HEK293 (cell line): ENCODE results near the gene PHF14.

Source experiments
- CTCF ChIA-PET: fragments of 350-600 bp; formaldehyde crosslinking; extraction: SDS; loops from one replicate; lab custom pipeline; 2021; ENCODE audit warnings: antibody characterized with exemption; lab: Yijun Ruan, JAX
- POLR2A ChIA-PET: fragments of 300-600 bp; formaldehyde crosslinking; extraction: SDS; loops from one replicate; lab custom pipeline; 2020; ENCODE audit warnings: antibody characterized with exemption, inconsistent platforms; lab: Yijun Ruan, JAX
- H3K27ac ChIP-seq: fragments of 200-500 bp; sonication (Bioruptor generic); 2 replicates; pipeline ENCODE4 v1.5.1; 2014; ENCODE audit warnings: low read depth, low read length, control low read depth, inconsistent platforms; ENCODE audit errors: extremely low read depth
- H3K36me3 ChIP-seq, 2 experiments: fragments of 200-500 bp in 1 of 2; sonication (Bioruptor generic) in 1 of 2; 1 replicate in 1 of 2; 2 replicates in 1 of 2; pipeline ENCODE4 v1.5.1; 2014 to 2017; ENCODE audit warnings: inconsistent platforms in 2 of 2, low read length in 2 of 2; ENCODE audit not compliant: control insufficient read depth in 2 of 2, insufficient read depth in 1 of 2
- H3K4me1 ChIP-seq: fragments of 200-500 bp; sonication (Bioruptor generic); 2 replicates; pipeline ENCODE4 v1.5.1; 2014; ENCODE audit warnings: mild to moderate bottlenecking, low read length, inconsistent platforms; ENCODE audit not compliant: control insufficient read depth, insufficient read depth
- H3K4me3 ChIP-seq: 2 replicates; pipeline ENCODE4 v1.5.1; 2011; ENCODE audit warnings: low read depth, mild to moderate bottlenecking, control low read depth, low read length, moderate library complexity
- H3K9me3 ChIP-seq: fragments of 200-500 bp; sonication (Bioruptor generic); 2 replicates; pipeline ENCODE4 v1.5.1; 2014; ENCODE audit warnings: low read depth, low read length, inconsistent platforms; ENCODE audit not compliant: control insufficient read depth, insufficient read depth
- CTCF ChIP-seq: fragments of 450-650 bp; formaldehyde crosslinking; IDR thresholded peaks from 2 replicates; pipeline ENCODE4 v1.5.1; 2016; ENCODE audit warnings: missing biosample characterization, missing genetic modification characterization
- KLF10 ChIP-seq: fragments of 450-650 bp; IDR thresholded peaks from 2 replicates; pipeline ENCODE4 v1.5.1; 2018; ENCODE audit warnings: missing biosample characterization, mild to moderate bottlenecking, missing genetic modification characterization
- KLF7 ChIP-seq: fragments of 450-650 bp; formaldehyde crosslinking; IDR thresholded peaks from 2 replicates; pipeline ENCODE4 v1.5.1; 2016; ENCODE audit warnings: missing biosample characterization, missing genetic modification characterization, borderline replicate concordance
- SCRT2 ChIP-seq: fragments of 450-650 bp; formaldehyde crosslinking; IDR thresholded peaks from 2 replicates; pipeline ENCODE4 v1.5.1; 2016; ENCODE audit warnings: missing biosample characterization, missing genetic modification characterization
- SETDB1 ChIP-seq: IDR thresholded peaks from one replicate; pipeline ENCODE4 v1.6.1; 2017; ENCODE audit warnings: mild to moderate bottlenecking, low read length, moderate library complexity, mixed read lengths; ENCODE audit not compliant: insufficient read length
- TRIM28 ChIP-seq: IDR thresholded peaks from 2 replicates; pipeline ENCODE4 v1.6.1; 2011; ENCODE audit warnings: low read length, control low read depth, borderline replicate concordance
- ZBTB10 ChIP-seq: fragments of 450-650 bp; formaldehyde crosslinking; IDR thresholded peaks from 2 replicates; pipeline ENCODE4 v1.5.1; 2016; ENCODE audit warnings: missing biosample characterization, missing genetic modification characterization
- ZBTB11 ChIP-seq: fragments of 450-650 bp; formaldehyde crosslinking; conservative IDR thresholded peaks from 2 replicates; pipeline ENCODE4 v1.5.1; 2016; ENCODE audit warnings: low read depth, missing biosample characterization, missing genetic modification characterization
- ZBTB48 ChIP-seq: fragments of 450-650 bp; formaldehyde crosslinking; IDR thresholded peaks from 2 replicates; pipeline ENCODE4 v1.5.1; 2016; ENCODE audit warnings: missing biosample characterization, missing genetic modification characterization
- ZBTB6 ChIP-seq: fragments of 450-650 bp; formaldehyde crosslinking; IDR thresholded peaks from 2 replicates; pipeline ENCODE4 v1.5.1; 2017; ENCODE audit warnings: missing biosample characterization, missing genetic modification characterization
- ZFHX2 ChIP-seq: fragments of 450-650 bp; formaldehyde crosslinking; conservative IDR thresholded peaks from 2 replicates; pipeline ENCODE4 v1.5.1; 2016; ENCODE audit warnings: missing biosample characterization, missing genetic modification characterization
- ZNF132 ChIP-seq: fragments of 450-650 bp; formaldehyde crosslinking; IDR thresholded peaks from 2 replicates; pipeline ENCODE4 v1.5.1; 2017; ENCODE audit warnings: missing biosample characterization, missing genetic modification characterization, borderline replicate concordance
- ZNF148 ChIP-seq: fragments of 450-650 bp; formaldehyde crosslinking; IDR thresholded peaks from 2 replicates; pipeline ENCODE4 v1.5.0; 2017; ENCODE audit warnings: missing biosample characterization, missing genetic modification characterization, borderline replicate concordance
- ZNF214 ChIP-seq: fragments of 450-650 bp; formaldehyde crosslinking; IDR thresholded peaks from 2 replicates; pipeline ENCODE4 v1.5.1; 2017; ENCODE audit warnings: missing biosample characterization, mild to moderate bottlenecking, missing genetic modification characterization, borderline replicate concordance
- ZNF223 ChIP-seq: fragments of 450-650 bp; formaldehyde crosslinking; IDR thresholded peaks from 2 replicates; pipeline ENCODE4 v1.5.1; 2016; ENCODE audit warnings: missing biosample characterization, missing genetic modification characterization
- ZNF23 ChIP-seq: fragments of 450-650 bp; formaldehyde crosslinking; IDR thresholded peaks from 2 replicates; pipeline ENCODE4 v1.5.1; 2016; ENCODE audit warnings: missing biosample characterization, missing genetic modification characterization, borderline replicate concordance
- ZNF292 ChIP-seq: fragments of 450-650 bp; formaldehyde crosslinking; IDR thresholded peaks from 2 replicates; pipeline ENCODE4 v1.5.1; 2016; ENCODE audit warnings: low read depth, missing biosample characterization, missing genetic modification characterization, borderline replicate concordance
- ZNF354C ChIP-seq: fragments of 450-650 bp; formaldehyde crosslinking; IDR thresholded peaks from 2 replicates; pipeline ENCODE4 v1.5.1; 2016; ENCODE audit warnings: missing biosample characterization, missing genetic modification characterization, low read depth, borderline replicate concordance
- ZNF544 ChIP-seq: fragments of 450-650 bp; formaldehyde crosslinking; IDR thresholded peaks from 2 replicates; pipeline ENCODE4 v1.5.0; 2017; ENCODE audit warnings: missing biosample characterization, missing genetic modification characterization
- ZNF549 ChIP-seq: fragments of 450-650 bp; IDR thresholded peaks from 2 replicates; pipeline ENCODE4 v1.5.1; 2018; ENCODE audit warnings: missing biosample characterization, missing genetic modification characterization, mild to moderate bottlenecking, inconsistent platforms, moderate library complexity
- ZNF561 ChIP-seq: fragments of 450-650 bp; IDR thresholded peaks from 2 replicates; pipeline ENCODE4 v1.5.1; 2018; ENCODE audit warnings: missing biosample characterization, missing genetic modification characterization, borderline replicate concordance
- ZNF621 ChIP-seq: fragments of 450-650 bp; formaldehyde crosslinking; IDR thresholded peaks from 2 replicates; pipeline ENCODE4 v1.5.1; 2017; ENCODE audit warnings: missing biosample characterization, missing genetic modification characterization
- ZNF664 ChIP-seq: fragments of 450-650 bp; formaldehyde crosslinking; IDR thresholded peaks from 2 replicates; pipeline ENCODE4 v1.5.1; 2016; ENCODE audit warnings: missing biosample characterization, missing genetic modification characterization
- ZNF837 ChIP-seq: fragments of 450-650 bp; formaldehyde crosslinking; IDR thresholded peaks from 2 replicates; pipeline ENCODE4 v1.5.1; 2016; ENCODE audit warnings: missing biosample characterization, missing genetic modification characterization
- ZXDB ChIP-seq: fragments of 450-650 bp; formaldehyde crosslinking; IDR thresholded peaks from 2 replicates; pipeline ENCODE4 v1.5.1; 2016; ENCODE audit warnings: missing biosample characterization, missing genetic modification characterization

Gene PHF14

GRCh38 chr7:10973061-10973941 is at the start of gene PHF14:
Gene PHF14 (plus strand): TSS chr7:10973872. CDS start chr7:10974324, 452 bp downstream.
- Histone ChIP-seq H3K36me3 (peaks cover 0 to 6% of the 10 kb centered on the region in 2 experiments; a peak in 1 of 3 replicates), H3K4me1 (no peaks in the 10 kb centered on the region), H3K27ac (peak within 1 kb of the TSS; percentile 55), H3K9me3 (no peaks in the 10 kb centered on the region), H3K4me3 (peak within 1 kb of the TSS; percentile 78)
- ChIA-PET CTCF (interaction anchor here (0.6 kb wide), 1 partner anchor 288 kb away, joined by 3 read pairs; no protein-coding TSS in a partner anchor), POLR2A (interaction anchor here (0.7 to 1.3 kb wide), 3 partner anchors 12 to 46 kb away, joined by 3 to 8 read pairs (median 3); a partner anchor contains a TSS)
- TF ChIP-seq ZNF214 (tag by site-specific recombination) (no peak), ZNF549 (tag by site-specific recombination) (no peak), ZNF664 (no peak), ZNF354C (no peak), ZNF292 (no peak), ZXDB (tag by site-specific recombination) (0 out of 2 replicates have a peak, but pooled peaks have one; percentile 33), CTCF (tag by site-specific recombination) (no peak), ZNF837 (tag by site-specific recombination) (no peak), ZNF132 (no peak), ZFHX2 (tag by site-specific recombination) (peak; percentile 34; the same call in 1 of the 2 replicates), ZNF223 (no peak), TRIM28 (no peak), ZNF544 (no peak), ZBTB11 (tag by site-specific recombination) (peak; percentile 55), KLF7 (tag by site-specific recombination) (no peak), ZNF561 (tag by site-specific recombination) (0 out of 2 replicates have a peak, but pooled peaks have one; percentile 27), ZNF621 (tag by site-specific recombination) (no peak), KLF10 (tag by site-specific recombination) (no peak), ZBTB6 (tag by site-specific recombination) (0 out of 2 replicates have a peak, but pooled peaks have one; percentile 25), SCRT2 (tag by site-specific recombination) (no peak), SETDB1 (peak; percentile 45), ZBTB48 (tag by site-specific recombination) (peak; percentile 80), ZNF148 (tag by site-specific recombination) (no peak), ZBTB10 (no peak), ZNF23 (tag by site-specific recombination) (no peak)
